ENCODE measurements around the gene FUBP3. TPM values are rescaled to one million over a fixed set of nuclear protein-coding genes. Genes with fewer than 3 reads are reported as not detected.

FUBP3 gene
- total and polyA plus RNA-seq, 2 experiments from 2014 or later = 82.0 to 115 TPM

DNA sequence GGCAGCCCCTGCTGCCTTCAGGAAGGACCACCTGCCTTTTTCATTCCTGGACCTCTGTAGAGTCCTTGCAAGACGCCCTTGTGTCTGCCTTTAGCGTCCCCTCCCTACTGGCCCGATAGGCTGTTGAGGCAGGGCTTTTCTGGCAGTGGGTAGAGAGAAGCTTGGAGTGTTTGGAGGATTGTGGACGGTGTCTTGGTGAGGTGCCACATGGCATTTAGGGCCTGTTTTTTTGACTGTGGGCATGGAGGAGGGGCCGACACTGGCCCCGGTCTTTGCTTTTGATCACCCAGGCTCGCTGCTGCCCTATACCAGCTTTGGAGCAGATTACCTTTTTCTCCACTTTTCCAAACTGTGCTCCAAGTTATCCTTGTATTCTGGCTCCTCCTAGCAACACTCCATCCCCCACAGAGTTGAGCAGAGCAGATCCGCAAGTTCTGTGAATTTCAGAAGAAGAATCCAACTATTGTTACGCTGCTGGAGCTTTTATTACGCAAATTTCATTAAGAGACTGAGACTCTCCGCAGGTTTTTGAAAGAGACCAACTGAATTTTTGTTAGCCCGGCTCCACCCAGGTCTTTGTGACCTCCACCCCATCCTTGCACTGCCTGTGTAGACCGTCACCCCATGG lies 50.2 kb downstream of the FUBP3 start:
- H3K9me3 ChIP-seq (ENCODE audit: low read depth) = no peaks in the 10 kb centered on the region
- no peak overlapping the region for H3K27ac ChIP-seq
- H3K4me3 ChIP-seq = no peak overlapping the region
- no peak for DNase-seq (ENCODE audit: low read depth in 1 of 2, low spot score in 1 of 2)
- H3K36me3 ChIP-seq = peaks cover 48% of the 10 kb centered on the region
- peaks cover 4% of the 10 kb centered on the region for H3K4me1 ChIP-seq (ENCODE audit: low read depth)
- TF ChIP-seq, protein P1, sequence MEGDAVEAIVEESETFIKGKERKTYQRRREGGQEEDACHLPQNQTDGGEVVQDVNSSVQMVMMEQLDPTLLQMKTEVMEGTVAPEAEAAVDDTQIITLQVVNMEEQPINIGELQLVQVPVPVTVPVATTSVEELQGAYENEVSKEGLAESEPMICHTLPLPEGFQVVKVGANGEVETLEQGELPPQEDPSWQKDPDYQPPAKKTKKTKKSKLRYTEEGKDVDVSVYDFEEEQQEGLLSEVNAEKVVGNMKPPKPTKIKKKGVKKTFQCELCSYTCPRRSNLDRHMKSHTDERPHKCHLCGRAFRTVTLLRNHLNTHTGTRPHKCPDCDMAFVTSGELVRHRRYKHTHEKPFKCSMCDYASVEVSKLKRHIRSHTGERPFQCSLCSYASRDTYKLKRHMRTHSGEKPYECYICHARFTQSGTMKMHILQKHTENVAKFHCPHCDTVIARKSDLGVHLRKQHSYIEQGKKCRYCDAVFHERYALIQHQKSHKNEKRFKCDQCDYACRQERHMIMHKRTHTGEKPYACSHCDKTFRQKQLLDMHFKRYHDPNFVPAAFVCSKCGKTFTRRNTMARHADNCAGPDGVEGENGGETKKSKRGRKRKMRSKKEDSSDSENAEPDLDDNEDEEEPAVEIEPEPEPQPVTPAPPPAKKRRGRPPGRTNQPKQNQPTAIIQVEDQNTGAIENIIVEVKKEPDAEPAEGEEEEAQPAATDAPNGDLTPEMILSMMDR (IDR thresholded peaks at IDR 0.05; ENCODE audit: low read depth, low read length) = no peak
- no peaks in the 10 kb centered on the region for H3K27me3 ChIP-seq

DNA sequence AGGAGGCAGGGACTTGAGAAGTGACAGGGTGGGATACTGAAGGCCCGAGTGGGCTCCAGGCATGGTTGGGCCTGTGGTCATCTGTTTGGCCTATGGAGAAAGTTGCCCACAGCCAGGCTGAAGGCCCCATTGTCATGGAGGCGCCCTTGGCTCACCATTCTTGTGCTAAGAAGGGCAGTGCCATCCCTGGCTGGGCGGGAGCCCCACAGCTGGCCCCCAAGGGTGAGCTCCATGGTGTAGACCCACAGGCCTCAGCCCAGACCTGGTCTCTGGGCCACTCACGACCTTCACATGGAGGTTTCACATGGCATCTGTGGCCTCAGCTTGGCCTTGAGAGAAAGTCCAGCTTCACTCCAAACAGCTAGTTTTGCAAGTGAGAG lies 50.7 kb downstream of the FUBP3 start:
- no peak for DNase-seq (ENCODE audit: low read depth in 1 of 2, low spot score in 1 of 2)
- Histone ChIP-seq H3K36me3 (peaks cover 43% of the 10 kb centered on the region), H3K4me3 (no peak overlapping the region), H3K27me3 (no peaks in the 10 kb centered on the region), H3K27ac (no peak overlapping the region), H3K9me3 (ENCODE audit: low read depth) (no peaks in the 10 kb centered on the region), H3K4me1 (ENCODE audit: low read depth) (peaks cover 4% of the 10 kb centered on the region)
- TF ChIP-seq, protein P1 (IDR thresholded peaks at IDR 0.05; ENCODE audit: low read depth, low read length) = no peak

DNA sequence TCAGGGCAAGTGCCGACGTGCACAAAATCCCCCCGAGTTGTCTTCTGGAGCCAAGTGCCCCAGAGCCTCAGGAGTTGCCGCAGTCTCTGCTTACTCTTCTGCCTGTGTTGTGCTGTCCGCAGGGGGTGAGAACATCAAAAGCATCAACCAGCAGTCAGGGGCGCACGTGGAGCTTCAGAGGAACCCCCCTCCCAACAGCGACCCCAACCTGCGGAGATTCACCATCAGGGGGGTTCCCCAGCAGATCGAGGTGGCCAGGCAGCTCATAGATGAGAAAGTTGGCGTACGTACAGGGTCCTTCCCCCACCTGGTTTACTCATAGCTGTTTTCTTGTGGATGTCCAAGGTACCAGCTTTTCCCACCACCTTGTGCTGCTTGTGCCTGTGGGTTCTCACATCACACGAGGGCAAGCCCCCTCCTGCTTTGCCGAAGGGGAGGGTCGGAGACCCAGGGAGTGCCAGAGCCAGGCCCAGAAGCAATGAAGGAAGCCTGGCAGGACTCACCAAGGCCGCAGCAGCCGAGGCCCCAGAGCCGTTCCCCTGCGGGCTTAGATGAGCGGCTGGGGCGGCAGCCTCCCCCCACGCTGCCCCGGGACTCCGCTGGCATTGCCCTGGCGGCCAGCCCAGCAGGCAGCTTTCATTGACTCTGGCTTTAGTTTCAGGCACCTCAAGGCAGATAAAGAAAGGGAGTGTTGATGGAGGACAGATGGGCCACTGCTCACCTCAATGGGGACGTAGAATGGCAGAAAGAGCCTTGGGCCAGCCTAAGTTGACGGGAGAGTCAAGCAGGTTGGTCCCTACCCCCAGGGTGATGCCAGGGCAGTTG lies 51.3 kb downstream of the FUBP3 start:
- Histone ChIP-seq H3K4me1 (ENCODE audit: low read depth) (peaks cover 2% of the 10 kb centered on the region), H3K9me3 (ENCODE audit: low read depth) (no peaks in the 10 kb centered on the region), H3K27me3 (no peaks in the 10 kb centered on the region), H3K4me3 (no peak overlapping the region), H3K27ac (no peak overlapping the region), H3K36me3 (peaks cover 38% of the 10 kb centered on the region)
- no peak for DNase-seq (ENCODE audit: low read depth in 1 of 2, low spot score in 1 of 2)
- TF ChIP-seq, protein P1 (IDR thresholded peaks at IDR 0.05; ENCODE audit: low read depth, low read length) = no peak

DNA sequence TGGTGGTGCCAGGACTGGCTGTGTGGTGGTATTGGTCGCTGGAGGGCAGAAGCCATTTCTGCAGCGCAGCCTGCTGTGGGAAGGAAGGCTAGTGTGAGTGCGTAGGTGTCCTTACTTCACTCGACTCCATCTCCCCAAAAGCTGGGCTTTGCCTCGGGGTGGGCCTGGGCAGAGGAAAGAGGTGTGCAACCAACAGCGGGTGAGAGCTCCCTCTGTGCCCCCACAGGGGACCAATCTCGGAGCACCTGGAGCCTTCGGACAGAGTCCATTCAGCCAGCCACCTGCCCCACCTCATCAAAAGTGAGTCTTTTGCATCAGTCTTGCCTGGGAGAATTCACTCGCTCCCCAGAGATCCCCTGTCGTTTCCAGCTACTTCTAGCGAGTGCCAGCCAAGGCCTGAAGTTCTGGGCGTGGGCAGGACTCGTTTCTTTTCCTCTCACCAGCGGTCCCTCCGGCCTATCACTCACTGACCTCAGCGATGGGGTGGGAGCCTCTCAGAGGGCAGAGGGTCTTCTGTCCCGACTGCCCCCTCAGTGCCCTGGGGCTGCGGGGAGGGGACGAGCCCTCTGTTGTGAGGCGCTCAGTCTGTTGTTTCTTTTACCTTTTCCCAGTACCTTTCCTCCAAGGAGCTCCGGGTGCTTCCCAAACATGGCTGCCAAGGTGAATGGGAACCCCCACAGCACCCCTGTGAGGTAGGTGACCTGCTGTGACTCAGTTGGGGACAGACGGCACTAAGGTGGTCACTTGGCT lies 52.1 kb downstream of the FUBP3 start:
- no peak overlapping the region for H3K27ac ChIP-seq
- no peak overlapping the region for H3K4me3 ChIP-seq
- peaks cover 42% of the 10 kb centered on the region for H3K36me3 ChIP-seq
- DNase-seq (ENCODE audit: low read depth in 1 of 2, low spot score in 1 of 2) = no peak
- H3K27me3 ChIP-seq = no peaks in the 10 kb centered on the region
- TF ChIP-seq, protein P1 (IDR thresholded peaks at IDR 0.05; ENCODE audit: low read depth, low read length) = no peak
- no peaks in the 10 kb centered on the region for H3K9me3 ChIP-seq (ENCODE audit: low read depth)
- no peaks in the 10 kb centered on the region for H3K4me1 ChIP-seq (ENCODE audit: low read depth)

DNA sequence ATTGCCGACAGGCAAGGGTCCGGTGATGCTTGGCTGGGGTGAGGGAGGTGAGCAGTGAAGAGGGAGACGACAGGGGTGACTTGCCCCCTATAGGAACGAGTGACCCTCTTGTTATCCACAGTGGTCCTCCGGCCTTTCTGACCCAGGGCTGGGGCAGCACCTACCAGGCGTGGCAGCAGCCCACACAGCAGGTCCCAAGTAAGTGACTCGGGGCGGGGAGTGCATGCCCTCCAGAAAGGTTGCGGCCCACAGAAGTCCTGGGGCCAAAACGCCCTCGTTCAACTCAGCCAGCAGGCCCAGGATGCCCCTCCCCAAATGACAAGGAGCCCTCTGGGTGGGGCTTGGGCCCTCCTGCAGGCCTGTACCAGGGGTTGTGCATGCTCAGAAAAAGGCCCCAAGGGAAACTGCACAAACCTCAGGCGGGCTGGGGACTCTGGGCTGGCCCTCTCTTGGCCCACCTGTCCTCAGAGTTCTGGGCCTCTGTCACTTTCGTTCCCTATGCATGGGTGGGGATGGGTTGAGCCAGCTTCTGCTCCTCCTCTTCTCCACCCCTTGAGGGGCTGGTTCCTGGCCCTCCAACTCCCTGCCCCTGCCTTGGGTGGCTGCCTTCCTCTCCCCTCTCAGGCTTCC lies 52.8 kb downstream of the FUBP3 start:
- DNase-seq (ENCODE audit: low read depth in 1 of 2, low spot score in 1 of 2) = no peak
- Histone ChIP-seq H3K27me3 (no peaks in the 10 kb centered on the region), H3K9me3 (ENCODE audit: low read depth) (no peaks in the 10 kb centered on the region), H3K36me3 (peaks cover 44% of the 10 kb centered on the region), H3K27ac (no peak overlapping the region), H3K4me1 (ENCODE audit: low read depth) (no peaks in the 10 kb centered on the region), H3K4me3 (no peak overlapping the region)
- TF ChIP-seq, protein P1 (IDR thresholded peaks at IDR 0.05; ENCODE audit: low read depth, low read length) = no peak
